NCI-H524 (cell line): Measurements from ENCODE around the gene ADAMTS6.

Experiments used
- DNase-seq, 2 experiments: peaks; one replicate each; lab custom pipeline; 2025; lab: John Stamatoyannopoulos, UW

Gene ADAMTS6

DNA sequence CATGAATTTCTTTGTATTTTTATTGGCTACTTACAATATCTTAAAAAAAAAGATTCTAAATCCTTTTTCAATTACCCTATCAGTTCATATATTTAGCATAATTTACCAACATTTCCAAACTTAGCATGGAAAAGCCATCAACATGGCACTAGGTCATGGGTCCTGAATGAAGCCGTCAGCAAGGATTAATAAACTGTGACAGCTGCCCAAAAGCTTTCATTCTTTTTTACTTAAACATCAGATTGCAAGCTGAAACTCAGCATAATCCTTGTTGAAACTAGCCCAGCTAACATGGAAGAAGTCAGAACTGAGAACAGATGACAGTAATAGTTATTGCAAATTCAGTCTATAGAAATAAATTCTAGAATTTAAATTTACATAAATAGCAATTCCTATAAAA lies 209.8 kb downstream of the ADAMTS6 start:
- peak; percentile 9 to 62 for DNase-seq

DNA sequence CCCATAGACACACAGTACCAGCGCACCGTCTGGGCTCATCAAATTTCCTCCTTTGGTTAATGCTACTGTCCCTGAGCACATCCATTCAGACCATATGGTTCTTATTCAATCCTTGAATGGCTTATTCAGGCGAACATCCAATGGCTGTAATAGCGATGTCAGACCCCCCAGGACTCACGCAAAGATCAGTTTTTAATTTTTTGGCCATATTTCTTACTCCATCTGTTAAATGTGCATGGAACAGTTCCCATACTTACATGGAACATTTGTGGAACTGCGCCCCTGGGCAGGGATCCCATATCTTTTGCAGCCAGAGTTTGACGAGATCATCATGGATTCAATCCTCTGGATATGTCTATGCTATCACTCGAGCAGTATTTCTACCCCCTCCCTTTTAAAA lies 213.2 kb downstream of the ADAMTS6 start:
- no peak for DNase-seq

DNA sequence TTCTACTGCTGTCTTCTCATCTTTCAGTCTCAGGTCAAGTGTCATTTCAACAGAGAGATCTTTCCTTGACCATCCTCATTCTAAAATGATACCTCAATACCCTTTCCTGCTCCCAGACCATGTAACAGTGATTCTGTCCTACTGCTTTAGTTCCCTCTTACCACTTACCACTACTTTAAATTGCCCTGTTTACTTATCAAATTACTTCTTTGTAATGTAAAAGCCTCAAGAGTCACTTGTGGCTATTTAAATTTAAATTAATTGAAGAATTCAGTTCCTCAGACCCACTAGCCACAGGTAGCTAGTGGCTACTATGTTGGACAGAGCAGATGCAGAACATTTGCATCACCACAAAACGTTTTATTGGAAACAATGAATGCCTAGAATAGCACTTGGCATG lies 217.3 kb downstream of the ADAMTS6 start:
- no peak for DNase-seq

DNA sequence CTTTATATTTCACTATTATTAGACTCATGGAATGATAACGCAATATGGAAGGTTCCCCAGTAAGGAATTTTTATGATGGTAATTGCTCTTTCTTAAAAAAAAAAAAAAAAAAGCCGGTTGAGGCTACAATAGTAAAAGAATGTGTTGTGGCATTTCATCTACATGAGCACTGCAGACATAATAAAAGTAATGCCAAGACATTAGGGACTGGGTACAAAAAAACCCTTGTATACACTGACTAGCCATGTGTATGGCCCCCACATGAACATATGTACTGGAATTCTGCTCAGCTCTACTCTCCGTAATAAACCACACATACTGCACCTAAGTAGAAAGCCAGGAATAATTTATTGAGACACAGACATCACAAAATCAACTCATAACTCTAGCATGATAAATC lies 218.4 kb downstream of the ADAMTS6 start:
- no peak for DNase-seq

- no peak for DNase-seq
Observed at GRCh38 chr5:65262649-65263059, 219.1 kb downstream of the ADAMTS6 start.

DNA sequence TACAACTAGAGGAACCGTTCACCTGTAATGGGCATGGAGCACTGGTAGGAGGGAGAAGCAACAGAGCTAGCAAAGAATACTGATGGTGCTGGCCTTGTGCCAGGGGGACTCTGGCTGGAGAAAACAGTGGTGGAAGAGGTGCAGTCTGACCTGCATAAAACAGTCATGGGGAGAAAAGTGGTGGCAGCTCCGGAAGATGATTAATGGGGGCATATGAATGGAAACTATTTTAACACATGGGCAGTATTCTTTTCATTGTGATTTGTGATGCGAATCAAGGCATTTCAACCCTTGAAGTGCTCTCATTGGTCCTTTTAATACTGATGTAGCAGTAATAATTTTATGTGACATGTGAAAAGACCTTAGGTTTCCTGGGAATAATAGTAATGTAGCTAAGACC lies 219.6 kb downstream of the ADAMTS6 start:
- DNase-seq = no peak

DNA sequence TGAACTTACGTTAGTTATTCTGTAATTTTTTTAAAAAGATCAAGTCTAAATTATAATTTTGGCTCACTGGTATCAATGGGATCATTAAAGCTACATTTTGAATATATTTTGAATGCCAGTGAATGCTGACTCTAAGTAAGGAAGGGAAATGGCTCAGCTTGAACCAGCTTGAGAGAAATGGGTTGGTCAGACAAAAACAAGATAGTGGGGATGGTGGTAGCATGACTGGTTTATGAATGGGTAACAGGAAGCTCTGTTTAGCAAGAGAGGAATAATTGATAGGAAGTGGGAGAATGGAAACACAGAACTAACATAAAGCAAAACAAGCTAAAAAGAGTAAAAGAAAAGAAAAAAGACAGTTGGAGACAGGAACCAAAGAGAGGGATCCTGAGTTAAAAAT lies 220.2 kb downstream of the ADAMTS6 start:
- DNase-seq = no peak

- DNase-seq = no peak
Observed at GRCh38 chr5:65255294-65255693, 226.4 kb downstream of the ADAMTS6 start.

- DNase-seq = no peak
Observed at GRCh38 chr5:65252977-65253376, 228.7 kb downstream of the ADAMTS6 start.

- no peak for DNase-seq
Observed at GRCh38 chr5:65248896-65249295, 232.8 kb downstream of the ADAMTS6 start.

- no peak for DNase-seq
Observed at GRCh38 chr5:65247594-65247993, 234.1 kb downstream of the ADAMTS6 start.

DNA sequence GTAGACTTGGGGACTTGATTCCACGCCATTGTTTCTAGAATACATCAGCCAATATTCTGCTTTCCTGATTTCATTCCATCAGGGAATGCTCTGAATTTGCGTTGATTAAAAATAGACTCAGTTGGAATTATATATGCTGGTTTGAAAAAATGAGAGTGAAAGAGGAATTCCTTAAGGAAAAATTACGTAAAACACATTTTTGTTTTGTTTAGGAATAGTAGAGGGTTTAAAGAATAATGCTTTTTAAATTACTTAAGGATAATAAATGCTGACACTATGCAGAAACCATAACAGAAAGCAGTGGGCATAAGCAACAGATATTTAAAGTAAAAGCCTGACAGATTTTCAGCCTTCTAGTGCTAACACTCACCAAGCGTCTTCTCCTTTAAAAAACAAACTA lies 235.0 kb downstream of the ADAMTS6 start:
- no peak for DNase-seq

DNA sequence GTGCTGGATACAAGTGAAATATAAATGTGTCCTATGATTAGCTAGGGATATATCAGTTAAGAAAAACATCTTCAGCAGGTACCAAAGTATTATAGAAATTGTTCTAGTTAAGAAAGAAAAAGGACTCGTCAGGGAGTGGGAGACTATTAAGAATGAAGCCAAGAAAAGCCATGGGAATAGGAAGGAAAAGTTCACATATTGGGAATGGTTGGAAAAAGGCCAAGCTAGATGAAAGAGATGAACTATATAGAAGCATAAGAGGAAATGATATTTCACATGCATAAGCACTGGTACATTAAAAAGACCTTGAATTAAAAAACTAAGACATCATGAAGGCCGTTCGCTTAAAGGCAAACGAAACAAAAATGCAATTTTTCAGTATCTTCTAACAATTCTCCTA lies 237.7 kb downstream of the ADAMTS6 start:
- DNase-seq = no peak

GRCh38 chr5:65243161-65243560 lies 238.6 kb downstream of the ADAMTS6 start:
- DNase-seq = no peak

DNA sequence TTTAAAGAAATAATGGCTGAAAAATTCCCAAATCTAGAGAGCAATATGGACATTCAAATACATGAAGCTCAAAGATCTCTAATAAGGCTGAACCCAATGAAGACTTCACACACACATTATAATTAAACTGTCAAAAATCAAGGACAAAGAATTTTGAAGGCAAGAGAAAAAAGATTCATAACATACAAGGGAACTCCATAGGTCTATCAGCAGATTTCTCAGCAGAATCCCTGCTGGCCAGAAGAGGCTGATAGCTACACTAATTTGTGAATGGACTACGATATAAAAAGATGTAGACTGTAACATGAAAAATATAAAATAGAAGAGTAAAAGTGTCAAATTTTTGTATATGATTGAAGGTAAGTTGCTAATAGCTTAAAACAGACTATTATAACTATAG lies 251.9 kb downstream of the ADAMTS6 start:
- DNase-seq = no peak

DNA sequence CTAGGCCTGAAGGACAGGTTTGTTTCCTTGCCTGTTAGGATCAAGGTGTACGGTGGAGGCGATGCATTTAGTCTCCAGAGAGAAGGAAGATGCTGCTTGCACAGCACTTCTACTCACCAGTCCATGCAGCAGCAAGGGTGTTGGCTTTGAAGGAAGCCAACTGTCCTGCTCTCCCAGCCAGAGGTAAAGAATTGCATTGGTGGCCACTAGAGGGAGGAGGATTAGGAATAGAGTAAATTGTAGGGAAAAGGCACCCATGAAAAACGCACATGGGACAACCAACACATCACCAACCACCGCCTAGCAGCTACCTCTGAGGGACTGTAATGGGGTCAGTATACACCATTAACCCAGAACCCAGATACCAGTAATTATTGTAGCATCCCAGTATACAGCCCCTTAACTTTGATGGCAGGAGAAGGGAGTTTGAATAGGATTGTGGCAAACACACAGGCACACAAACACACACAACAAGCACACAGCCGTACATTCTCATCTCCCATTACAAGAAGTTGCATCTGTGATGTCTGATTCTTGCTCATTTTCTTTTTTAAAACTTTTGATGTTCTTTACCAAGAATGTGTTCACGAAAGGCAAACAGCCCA lies 267.7 kb downstream of the ADAMTS6 start:
- peak; percentile 4 to 26 for DNase-seq

DNA sequence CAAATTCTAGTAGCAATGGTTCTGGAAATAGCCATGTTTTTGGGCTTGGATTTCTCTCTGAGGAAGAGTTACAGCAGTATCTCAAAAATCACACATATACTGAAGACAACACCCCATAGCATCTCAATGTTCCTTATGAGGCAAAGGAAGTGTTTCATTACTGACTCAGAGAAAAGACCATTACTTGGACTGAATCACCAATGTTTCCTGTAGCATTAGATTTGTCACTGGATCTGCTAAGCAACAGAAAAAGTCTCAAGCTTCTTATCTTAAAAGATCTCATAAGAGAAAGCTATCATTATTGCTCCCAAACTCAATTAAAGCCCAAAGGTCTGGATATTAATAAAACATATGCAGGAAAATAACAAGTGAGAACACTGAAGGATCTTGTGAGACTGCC lies 272.4 kb downstream of the ADAMTS6 start:
- no peak for DNase-seq

GRCh38 chr5:65204966-65205365 lies 276.8 kb downstream of the ADAMTS6 start:
- DNase-seq = no peak

DNA sequence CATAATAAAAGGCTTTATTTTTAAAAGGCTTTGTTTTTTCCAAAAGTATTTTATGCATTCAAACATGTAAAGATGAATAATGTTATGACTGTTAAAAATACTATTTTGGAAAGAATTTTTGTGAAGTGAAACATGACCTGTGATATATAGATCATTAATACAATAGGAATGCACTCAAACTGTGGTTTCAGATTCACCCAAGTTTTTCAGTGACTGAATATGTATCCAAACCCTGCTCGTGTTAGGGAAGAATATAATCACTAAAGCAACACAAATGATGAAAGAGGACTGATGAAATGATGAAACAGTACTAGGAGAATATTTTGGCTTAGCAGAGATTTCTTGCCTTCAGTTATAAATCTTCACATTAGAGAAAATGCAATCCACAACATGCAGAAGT lies 278.0 kb downstream of the ADAMTS6 start:
- DNase-seq = no peak

DNA sequence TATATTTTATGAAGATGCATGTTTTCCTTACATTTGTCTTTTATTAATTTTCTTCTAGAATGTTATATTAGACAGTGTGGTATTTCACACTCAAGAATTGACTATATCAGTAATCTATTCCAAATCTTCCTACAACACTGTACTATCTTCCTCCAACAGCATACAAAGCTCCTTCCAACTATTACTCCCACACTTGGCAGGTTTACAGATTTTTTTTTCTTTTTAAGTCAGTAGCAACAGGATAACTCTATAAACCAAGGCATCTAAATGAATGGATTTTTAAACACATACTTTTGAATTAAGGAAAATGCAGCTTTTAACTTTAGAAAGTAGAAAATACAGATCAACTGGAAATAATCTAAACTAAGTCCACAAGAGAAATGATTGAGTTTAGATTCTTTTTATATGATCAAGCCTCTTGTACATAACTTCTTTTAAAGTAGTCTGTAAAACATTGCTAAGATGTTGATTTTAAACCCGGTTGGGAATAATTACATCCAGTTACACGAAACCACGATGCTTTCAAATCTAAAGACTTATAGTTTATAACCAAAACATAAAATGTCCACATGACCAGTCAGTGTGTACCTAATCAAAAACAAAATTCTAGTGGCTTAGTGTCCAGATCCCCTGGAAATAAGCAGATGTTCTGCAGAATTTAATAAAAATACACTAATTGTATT lies 281.6 kb downstream of the ADAMTS6 start:
- DNase-seq = no peak

GRCh38 chr5:65198456-65199120 lies 283.1 kb downstream of the ADAMTS6 start:
- DNase-seq = no peak

DNA sequence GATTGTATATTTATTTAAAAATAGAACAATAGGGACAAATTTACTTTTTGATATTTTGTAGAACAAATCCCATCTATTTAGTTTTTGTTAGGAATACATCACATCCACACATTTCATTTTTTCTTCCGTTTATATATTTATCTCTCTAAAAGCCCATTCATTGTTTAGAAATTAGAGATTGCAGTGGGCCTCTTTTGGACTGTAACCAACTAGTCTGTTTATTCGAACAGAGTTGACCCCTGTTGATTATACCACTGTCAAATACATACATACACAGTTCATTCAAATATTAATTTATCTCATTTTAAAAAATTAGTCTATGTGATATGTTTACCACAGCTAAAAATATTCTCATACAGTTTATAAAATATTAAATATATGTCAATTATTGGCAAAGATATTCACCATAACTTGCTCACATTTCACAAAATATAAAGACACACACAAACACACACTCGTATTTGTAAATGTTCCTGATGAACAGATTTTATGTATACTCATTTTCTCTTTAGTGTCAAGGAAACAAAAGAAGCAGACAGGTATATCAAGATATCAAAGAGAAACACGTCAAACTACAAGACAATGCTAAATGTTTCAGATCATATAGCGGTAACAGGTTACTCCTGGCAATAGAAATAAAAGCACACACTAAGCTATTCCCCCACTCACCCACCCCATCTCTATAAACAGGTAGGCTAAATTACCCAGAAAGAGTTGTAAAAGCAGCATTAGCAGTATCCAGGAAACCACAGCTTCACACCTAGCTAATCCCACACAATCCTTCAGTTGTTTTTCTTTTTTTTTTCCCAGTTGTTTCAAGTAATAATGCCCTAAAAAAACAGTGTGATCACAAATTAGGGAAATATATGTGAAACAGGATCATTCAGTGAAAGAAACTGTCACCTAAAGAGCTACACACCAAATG lies 283.9 kb downstream of the ADAMTS6 start:
- DNase-seq = no peak
